SIG-M5 treated with dmso at 0.1 percent for 504 hours (cell line): Measurements from ENCODE around the gene FLNA.
A peak's percentile ranks its signal among the peaks of the same experiment; 100 is the strongest.
"Not testable (repeated sequence)": the region's sequence is repeated elsewhere in the genome, so short reads cannot be mapped to it uniquely, and the experiment has no call there.

Experiments used
- DNase-seq: peaks from one replicate; lab custom pipeline; 2025; ENCODE audit not compliant: unreplicated experiment; lab: John Stamatoyannopoulos, UW

FLNA gene

GRCh38 chrX:154343620-154344019 lies 30.8 kb downstream of the FLNA start:
- DNase-seq, result not testable (repeated sequence)

- DNase-seq, result not testable (repeated sequence)
These were observed 31.4 kb downstream of the FLNA start for GRCh38 chrX:154343063-154343462.

- not testable (repeated sequence) for DNase-seq
These were observed 32.8 kb downstream of the FLNA start for GRCh38 chrX:154341399-154342298.

DNA sequence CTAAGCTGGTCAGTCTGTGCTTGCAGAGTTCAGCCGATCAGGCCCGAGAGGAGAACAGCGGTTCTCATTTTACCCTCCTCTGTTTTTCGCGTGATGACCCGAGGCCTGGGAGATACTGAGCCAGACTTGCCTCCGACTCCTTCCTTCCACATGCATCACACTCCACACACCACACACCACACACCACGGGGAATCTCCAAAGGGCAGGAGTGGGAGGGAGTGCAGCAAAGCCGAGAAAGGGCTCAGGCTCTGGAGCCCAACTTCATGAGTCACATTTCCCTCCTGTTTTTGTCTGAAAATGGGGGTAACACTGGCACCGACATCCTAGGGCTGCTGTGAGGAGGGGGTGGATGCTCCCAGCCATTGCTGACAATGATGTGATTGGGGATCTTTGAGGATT lies 39.9 kb downstream of the FLNA start:
- DNase-seq, result no peak

DNA sequence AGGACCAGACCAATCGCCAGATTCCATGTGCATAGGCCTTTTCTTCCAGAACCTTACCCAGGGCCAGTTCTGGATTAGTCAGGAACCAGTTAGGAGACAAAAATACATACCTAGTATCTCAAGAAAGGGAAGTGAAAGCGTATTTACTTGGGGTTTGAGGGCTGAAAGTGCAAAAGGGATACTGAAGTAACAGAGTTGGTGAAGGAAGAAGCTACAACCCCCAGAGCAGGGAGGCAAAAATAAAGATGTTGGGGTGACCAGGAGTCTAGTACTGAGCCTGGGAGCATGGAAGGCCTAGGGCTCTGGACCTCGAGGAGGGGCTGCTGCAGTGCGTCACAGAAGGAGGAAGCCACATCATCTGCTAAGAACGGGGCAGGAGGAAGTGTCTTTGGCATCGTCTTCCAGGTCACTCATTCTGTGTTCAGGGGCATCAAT lies 40.6 kb downstream of the FLNA start:
- peak; percentile 63 for DNase-seq

GRCh38 chrX:154333116-154333515 lies 41.3 kb downstream of the FLNA start:
- no peak for DNase-seq

- no peak for DNase-seq
These were observed 41.9 kb downstream of the FLNA start for GRCh38 chrX:154332561-154332960.

DNA sequence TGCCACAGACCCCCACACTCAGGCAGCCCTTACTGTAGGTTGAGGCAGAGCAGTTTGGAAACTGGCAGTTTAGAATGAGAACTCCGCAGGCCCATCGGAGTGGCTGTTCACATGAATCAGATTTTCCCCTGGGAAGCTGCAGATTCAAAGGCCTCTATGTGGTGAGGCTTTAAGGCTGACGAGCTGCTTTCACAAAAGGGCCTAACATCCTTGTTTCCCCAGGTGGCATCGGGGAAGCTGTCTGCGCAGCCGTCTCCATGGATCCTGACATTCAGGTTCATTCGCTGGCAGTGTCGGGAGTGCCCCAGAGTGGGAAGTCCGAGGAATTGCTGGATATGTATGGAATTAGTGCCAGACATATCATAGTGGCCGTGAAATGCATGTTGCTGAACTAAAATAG lies 45.1 kb downstream of the FLNA start:
- no peak for DNase-seq

DNA sequence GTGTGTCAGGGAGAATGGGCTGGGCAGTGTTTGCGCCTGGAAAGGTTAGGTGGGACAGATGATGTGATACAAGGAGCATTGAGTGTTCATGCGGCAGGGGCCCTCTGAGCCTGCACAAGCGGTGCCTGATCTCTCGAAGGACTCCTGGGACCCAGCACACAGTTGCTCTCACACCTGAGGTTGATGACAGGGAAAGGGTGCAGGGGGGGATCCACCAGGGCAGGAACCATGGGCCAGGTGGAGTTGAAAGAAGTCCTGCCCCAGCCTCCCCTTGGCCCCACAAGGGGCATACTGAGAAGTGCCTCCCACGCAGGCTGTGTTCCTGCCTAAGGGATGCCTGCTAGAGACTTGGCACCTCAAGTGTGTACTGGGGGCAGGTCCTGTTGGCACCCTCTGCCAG lies 45.8 kb downstream of the FLNA start:
- no peak for DNase-seq

- no peak for DNase-seq
These were observed 47.2 kb downstream of the FLNA start for GRCh38 chrX:154327038-154327820.

DNA sequence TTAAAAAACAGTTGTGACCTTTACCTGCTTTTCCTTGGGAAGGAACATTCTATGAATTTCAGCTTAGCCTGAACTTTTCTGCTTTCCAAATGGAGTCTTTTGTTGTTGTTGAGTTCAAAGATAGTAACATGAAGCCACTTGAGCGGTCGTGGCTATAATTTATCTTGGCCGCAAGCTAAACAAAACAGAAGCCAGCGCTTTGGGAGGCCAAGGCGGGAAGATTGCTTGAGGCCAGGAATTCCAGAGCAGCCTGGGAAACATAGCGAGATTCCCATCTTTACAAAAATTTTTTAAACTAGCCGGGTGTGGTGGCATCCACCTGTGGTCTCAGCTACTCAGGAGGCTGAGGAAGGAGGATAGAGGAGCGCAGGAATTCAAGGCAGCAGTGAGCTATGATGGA lies 48.9 kb downstream of the FLNA start:
- no peak for DNase-seq

DNA sequence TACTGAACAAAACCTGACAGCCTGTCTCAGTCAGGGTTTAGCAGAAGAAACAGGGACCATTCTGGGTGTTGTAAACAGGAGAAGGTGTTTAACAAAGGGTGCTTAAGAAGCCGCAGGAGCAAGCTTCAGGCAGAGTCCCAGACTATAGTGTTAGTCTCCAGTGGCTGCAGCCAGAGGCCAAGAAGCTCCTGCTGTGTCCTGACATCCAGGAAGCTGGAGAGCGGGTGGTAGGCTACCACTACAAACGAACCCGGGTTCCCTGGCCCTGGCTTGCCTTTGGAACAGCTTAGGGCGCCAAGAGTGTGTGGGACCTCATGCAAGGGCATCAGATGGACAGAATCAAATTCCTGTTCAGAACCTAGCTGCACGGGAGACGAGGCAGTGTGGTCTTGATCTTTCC lies 50.9 kb downstream of the FLNA start:
- no peak for DNase-seq

DNA sequence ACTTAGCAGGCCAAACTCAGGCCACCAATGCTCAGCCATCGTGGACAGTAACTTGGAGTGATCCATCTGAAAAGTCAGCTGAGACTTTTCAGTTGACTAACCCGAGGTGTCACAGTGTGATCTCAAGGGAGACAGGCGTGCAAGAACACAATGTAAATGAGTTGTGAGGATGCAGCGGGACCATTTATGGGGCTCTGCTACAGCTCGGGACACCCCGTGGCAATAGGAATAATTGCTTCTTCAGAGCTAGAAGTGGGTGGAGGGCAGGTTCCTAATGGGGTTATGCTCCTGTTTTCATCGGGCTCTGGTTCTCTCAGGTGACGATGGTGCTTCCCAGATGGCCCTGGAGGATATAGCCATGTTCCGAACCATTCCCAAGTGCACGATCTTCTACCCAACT lies 51.5 kb downstream of the FLNA start:
- no peak for DNase-seq

- DNase-seq, result no peak
These were observed 52.8 kb downstream of the FLNA start for GRCh38 chrX:154321594-154321993.

- no peak for DNase-seq
These were observed 53.3 kb downstream of the FLNA start for GRCh38 chrX:154321152-154321551.

DNA sequence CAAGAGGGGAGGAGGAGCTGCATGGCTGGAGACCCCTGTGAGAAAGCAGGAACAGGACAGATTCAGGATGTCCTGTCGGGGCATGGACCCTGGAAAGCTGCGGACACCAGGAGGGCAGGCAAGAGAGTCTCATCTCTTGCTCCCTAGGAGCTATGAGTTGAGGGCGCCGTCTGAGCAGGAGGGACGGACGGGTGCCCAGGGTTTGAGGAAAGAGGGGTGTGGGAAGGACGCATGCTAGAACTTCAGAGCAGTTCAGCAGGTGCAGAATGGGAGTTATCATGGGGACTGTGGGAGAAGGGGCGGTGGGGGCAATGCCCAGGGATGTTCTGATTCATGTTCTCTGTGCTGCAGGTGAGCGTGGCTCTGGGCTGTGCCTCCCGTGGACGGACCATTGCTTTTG lies 54.0 kb downstream of the FLNA start:
- DNase-seq, result no peak

GRCh38 chrX:154317391-154317995 lies 56.9 kb downstream of the FLNA start:
- no peak for DNase-seq

DNA sequence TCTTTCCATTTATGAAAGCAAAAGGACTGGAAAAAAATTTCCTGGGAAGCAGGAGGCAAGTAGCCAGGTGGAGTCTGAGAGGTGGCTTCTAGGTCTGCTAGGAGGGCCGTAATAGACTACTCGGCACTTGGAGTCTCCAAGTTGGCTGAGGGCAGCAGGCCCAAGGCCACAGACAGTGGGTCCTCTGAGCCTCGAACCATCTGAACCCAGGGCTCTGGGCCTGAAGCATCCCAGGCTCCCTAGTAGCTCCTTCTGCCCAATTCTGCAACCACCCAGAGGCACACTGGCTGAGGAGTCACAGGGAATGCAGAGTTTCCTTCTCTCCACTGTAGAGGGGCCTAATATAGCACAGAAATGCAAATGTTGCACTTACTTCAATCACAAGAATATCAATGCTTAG lies 59.0 kb downstream of the FLNA start:
- DNase-seq, result no peak

GRCh38 chrX:154313147-154313546 lies 61.3 kb downstream of the FLNA start:
- DNase-seq, result no peak

GRCh38 chrX:154312116-154312515 lies 62.3 kb downstream of the FLNA start:
- no peak for DNase-seq

DNA sequence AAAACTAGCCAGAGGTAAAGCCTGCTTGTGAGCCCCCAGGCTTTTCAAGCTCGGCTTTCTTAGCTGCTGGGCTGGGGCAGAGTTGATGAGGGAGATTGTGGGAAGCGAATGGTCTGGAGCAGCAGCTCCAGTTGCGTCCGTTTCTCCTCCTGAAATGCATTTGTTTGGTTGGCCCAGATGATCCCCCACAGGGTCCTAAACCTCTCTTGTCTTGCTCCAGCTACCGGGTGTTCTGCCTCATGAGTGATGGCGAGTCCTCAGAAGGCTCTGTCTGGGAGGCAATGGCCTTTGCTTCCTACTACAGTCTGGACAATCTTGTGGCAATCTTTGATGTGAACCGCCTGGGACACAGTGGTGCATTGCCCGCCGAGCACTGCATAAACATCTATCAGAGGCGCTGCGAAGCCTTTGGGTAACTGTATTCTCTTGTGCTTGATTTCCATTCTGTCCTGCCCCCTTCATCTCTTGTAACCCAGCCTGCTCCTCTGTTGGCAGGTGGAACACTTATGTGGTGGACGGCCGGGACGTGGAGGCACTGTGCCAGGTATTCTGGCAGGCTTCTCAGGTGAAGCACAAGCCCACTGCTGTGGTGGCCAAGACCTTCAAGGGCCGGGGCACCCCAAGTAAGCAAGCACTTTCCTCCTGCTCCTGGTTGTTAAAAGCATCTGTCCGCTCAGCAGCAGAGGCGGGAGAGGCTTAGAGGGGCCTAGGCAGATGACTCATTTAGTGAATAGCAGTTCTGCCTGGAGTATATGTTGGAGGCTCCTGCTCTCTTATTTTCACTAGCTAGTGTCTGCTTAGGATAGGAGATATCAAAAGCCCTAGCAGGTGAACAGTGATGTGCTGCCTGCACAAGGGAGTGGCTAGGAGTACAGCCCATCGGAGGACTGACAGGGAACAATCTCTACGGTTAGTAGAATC lies 63.6 kb downstream of the FLNA start:
- no peak for DNase-seq
